NCI-H82 treated with DMSO at 0.1 percent for 48 hours (cell line): ENCODE results near the gene ITPRIP.

Experiments
- DNase-seq: peaks from one replicate; lab custom pipeline; 2025; ENCODE audit not compliant: unreplicated experiment; lab: John Stamatoyannopoulos, UW

The ITPRIP gene

GRCh38 chr10:104340641-104341040 lies 2.4 kb upstream of the ITPRIP start:
- no peak for DNase-seq

DNA sequence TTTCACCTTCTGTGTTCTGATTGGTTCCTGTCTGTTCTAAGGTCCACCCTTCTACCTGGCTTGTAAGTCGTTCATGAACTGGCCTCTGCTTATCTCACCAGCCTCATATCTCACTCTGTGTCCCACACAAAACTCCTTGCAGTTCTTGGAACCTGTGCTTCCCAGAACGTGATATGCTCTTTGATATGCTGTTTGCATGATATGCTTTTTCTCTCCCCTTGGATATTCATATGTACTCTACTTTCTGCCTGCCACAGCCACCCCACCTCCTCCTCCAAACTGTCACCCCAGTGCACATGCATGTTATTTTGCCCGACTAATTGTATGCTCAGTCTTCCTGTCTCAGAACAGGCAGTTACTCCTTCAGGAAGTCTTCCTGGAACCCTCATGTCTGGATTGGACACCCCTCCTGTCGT lies 1.9 kb upstream of the ITPRIP start:
- DNase-seq = no peak

DNA sequence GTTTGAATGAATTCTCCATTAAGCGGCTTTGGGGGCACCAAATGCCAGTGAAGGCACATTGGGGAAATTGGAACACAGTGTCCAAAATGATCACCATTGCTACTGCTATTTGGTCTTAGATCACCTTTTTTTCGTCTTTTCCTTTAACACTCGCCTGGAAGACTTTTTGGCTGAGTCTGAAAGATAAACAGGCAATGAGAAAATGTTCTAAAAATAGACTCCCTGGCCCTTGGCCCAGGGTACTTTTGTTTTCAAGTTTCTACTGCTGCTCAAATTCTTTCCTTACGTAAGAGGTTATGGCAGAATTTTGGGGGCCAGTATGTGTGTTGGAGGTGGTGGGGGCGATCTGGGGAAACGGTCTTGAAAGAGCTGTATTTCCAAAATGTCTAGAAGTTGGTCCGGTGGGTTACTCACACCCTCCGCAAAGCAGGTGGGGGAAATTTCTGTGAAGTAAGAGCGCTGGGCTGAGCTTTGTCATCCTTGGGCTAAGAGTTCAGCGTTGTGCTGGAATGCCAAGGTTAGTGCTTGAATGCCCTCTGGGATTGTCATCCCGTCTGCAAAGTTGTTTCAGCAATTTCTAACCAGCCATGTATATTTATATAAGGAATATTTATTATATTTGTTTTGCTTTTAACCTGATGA lies 1.3 kb upstream of the ITPRIP start:
- no peak for DNase-seq

- no peak for DNase-seq
Observed at GRCh38 chr10:104337521-104337984, 712 bp downstream of the ITPRIP start.

- no peak for DNase-seq
Observed at GRCh38 chr10:104336821-104337467, 1.3 kb downstream of the ITPRIP start.

- DNase-seq = no peak
Observed at GRCh38 chr10:104334965-104335650, 3.2 kb downstream of the ITPRIP start.

- DNase-seq = no peak
Observed at GRCh38 chr10:104334561-104334960, 3.7 kb downstream of the ITPRIP start.

- DNase-seq = no peak
Observed at GRCh38 chr10:104333728-104334373, 4.4 kb downstream of the ITPRIP start.

GRCh38 chr10:104333032-104333727 lies 5.1 kb downstream of the ITPRIP start:
- no peak for DNase-seq

DNA sequence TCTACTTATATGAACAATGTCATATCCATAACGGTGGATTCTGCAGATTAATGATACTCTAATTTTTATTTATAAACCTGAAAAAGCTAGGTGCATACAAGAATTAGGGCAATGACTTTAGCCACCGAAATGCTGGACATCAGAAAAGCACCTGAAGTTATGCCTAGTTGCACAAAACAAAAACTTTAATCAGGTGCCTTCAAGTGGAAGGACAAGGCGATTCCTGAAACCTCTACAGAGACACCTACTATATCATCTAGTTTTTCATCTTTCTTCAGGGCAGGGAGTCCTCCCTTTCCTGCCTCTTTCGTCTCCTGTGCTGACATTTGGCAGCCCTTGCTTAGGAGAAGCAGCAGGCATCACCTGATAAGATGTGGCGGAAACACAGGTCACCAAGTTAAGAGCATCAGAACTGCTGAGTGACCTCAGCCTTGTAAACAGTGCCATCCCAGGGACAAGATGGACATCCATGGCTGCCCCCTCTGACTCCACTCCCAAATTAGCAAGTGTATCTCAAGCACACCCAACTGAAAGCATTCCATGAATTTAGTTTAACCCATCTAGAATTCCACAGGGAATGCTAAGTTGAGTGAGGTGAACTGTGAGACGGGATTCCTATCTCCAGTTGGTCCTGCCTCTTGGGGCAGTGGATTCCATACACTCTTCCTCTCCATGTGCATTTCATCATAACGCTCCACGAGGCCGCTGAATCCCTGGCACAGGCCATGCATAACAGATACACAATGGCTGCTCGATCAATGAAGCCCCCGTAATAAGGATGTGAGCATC lies 5.8 kb downstream of the ITPRIP start:
- no peak for DNase-seq

DNA sequence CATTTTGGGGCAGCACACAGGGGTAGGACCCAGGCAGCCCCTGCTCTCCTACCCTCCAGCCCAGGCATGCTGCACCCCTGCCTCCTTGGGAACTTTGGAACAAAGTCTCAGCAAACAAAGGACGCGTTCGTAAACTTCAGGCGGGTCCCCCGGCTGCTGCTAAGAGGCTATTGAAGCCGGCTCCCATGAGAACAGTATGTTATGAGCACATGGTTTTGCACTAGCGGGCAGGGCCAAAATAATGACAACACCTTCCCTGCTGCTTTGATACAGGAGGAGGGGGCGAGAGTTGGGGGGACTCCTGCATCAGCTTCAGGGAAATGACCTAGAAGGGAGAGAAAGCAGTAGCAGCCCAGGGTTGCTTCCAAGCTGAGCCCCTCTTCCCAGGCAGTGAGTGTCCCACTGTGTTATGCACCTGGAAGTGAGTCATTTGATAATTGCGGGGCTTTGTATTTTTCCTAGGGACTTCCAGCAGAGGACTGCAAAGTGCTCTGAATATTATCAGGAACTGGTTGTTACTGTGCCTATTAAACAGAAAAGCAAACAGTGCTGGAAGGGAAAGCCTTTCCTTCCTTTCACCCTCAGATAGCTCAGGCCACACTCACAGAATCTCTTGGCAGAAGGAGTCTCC lies 6.9 kb downstream of the ITPRIP start:
- DNase-seq = no peak

DNA sequence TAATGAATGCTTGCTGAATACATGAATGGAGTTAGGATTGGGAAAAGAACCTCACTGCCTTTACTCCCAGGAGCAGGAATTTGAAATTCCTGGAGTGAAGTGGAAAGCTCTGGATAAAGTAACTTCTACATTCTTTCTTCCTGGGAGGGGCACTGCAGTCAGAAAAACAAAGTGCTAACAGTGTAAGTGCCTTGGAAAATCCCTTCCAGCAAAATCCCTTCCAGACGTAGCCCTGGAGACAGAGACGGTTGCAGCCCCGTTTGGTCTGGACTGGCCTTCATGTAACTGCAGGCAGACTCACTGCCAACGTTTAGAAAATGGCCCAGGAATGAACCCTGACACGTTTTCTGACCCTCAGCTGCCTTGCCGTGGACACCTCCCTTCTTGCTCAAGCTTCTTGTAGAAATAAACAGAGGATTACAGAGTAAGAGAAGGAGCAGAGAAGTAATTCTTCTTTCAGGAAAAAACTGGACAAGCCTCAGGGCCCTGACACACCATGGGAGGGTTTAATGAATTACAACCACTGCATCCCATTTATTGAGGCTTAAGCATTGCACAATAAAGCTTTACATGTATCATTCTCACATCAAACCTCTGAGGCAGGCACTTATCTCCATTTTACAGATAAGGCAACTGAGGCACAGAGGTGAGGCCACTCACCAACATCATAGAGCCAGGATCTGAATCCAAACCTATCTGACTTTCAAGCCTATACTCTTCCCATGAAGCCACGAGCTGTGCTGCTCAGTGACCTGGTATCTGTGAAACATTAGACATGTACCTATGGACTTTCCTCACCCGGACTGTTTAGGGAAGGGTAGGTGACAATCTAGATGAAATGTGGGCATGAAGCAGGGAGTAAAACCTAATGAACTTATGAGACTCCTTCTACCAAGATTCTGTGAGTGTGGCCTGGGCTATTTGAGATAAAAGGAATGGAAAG lies 7.8 kb downstream of the ITPRIP start:
- DNase-seq = no peak

- DNase-seq = no peak
Observed at GRCh38 chr10:104329735-104330134, 8.5 kb downstream of the ITPRIP start.

DNA sequence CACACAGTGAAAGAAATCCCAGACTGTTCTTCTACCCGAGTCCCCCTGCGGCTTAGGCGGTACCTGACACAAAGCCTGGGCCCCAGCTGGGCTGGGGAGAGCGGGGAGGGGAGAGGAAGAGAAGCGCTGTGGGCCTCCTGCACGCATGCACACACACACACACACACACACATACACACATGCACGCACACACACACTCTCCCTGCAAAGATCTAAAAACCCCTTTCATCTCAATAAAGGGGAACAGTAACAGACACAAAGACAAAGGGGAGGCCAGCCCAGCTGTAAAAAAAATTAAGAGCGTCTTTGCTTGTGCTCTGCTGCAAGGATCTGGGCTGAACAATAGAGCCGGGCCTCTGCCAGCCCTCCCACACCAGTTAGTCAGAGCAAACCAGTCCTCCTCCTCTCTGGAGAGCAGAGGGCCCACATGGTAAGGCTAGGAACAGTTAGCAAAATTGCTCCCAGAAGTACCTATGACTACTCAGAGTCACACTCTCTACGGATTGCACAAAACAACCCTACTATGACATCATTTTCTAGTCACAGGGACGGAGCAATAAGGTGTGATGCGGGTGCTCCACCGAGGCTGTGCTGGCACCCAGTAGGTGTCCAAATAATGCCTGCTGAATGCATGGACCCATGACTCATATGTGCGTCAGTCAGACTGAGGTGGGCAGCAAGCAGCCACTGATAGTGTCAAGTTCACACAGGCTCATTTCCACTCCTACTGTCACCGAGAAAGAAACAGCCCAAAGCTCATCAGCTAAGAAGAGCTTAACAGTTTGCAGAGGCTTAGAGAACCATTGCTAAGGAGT lies 9.2 kb downstream of the ITPRIP start:
- DNase-seq = no peak

GRCh38 chr10:104328646-104328895 lies 9.7 kb downstream of the ITPRIP start:
- DNase-seq = no peak

DNA sequence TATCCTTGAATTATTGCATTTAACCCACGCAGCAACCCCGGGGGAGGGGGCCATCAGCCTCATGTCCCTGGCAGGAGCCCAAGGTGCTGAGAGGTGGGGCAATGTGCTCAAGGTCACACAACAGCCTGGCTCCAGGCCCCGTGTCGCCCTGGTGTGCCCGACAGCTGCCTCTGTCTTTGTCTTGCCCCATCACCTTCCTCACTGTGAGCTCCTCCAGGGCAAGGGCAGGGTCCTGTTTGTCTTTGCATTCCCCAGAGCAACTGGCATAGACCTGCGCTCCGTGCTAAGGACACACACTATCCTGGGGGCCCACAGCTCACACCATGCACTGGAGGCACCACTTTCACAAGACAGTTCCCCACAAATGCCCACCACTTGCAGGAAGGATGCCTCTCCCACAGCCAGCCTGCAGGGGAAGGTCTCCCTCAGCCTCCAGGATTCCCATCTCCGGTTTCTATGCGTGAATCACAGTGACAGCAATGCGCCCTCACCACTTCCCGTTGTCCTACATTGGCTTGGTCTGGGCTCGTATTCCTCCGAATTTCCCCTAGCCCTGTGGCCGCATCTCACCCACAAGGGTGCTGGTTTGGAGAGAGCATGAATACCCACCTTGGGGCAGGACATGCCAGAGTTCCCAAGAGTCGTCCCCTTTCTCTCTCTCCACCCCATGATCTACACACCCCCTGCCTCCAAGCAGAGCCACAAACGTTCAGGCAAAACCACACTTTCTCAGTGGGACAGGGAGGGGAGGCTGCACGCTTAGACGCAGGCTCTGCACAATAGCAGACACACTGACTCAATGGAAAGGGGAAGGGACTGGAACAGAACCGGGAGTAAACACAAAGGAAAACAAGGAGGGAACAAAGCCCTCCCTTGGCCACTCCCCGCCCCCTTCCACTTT lies 10.3 kb downstream of the ITPRIP start:
- no peak for DNase-seq

DNA sequence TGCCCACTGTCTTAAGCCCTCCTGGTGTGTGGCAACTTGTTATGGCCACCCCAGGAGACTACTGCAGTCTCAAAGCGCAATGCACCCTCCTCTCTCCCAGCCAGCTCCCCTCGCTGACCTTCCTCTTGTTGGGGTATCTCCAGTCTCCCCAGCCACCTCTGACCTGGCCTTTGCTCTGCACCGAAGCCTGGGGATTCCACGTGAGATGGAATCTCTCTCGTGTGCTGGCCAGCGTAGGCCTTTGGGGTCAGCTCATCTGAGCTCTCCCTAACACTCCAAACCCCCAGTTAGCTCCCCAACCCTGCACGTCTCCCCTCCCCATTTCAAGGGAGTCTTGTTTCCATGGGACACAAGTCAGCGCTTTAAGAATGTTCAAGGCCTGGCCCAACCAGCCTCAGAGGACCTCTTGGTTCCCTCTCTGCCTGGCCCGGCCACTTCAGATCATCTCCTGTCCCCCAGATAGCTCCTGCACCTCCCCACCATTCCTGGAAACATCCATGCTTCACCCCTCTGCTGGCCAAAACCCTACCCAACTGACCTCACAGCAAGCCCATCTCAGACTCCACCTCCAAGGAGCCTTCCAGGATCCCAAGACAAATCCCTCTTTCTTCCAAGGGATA lies 11.2 kb downstream of the ITPRIP start:
- no peak for DNase-seq
